Skin epidermis (tissue), 12 donors: ENCODE results near the gene ENO1.

Experiments used
- H3K27ac ChIP-seq, 21 experiments: fragments of 200-600 bp; sonication (generic) in 11 of 21; one replicate each; pipeline ENCODE4 v1.5.0; 2020; ENCODE audit warnings: mild to moderate bottlenecking in 3 of 21, inconsistent platforms in 2 of 21, moderate library complexity in 2 of 21
- H3K4me3 ChIP-seq, 7 experiments: fragments of 200-600 bp; sonication (generic) in 2 of 7; one replicate each; pipeline ENCODE4 v1.5.0; 2020; ENCODE audit warnings: inconsistent platforms in 2 of 7, mild to moderate bottlenecking in 2 of 7, moderate library complexity in 1 of 7

The ENO1 gene

DNA sequence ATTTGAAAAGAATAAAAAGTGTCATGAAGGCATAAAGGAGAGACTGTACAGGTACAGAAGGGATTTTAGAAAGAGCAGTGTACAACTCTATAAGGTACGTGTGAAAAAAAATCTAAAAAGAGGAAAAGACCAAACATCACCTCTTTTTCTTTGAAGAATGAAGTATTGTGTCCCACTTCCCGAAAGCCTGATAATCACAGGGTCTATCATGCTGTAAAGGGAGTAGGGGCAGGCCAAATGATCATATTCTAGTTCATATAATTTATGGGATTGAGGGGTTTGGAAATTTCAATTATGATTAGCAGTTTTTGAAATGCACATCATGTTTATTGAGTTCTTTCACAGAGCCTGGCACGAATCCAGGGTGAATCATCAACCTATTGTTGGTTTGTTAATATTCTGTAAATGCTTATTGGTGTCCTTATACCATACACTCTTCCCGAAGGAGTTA is 60.1 kb downstream of the ENO1 start:
- Histone ChIP-seq H3K27ac (peak overlapping the region in 20 of 21 experiments; percentile 71 to 98 (median 94)), H3K4me3 (peak overlapping the region; percentile 65 to 91 (median 85))

DNA sequence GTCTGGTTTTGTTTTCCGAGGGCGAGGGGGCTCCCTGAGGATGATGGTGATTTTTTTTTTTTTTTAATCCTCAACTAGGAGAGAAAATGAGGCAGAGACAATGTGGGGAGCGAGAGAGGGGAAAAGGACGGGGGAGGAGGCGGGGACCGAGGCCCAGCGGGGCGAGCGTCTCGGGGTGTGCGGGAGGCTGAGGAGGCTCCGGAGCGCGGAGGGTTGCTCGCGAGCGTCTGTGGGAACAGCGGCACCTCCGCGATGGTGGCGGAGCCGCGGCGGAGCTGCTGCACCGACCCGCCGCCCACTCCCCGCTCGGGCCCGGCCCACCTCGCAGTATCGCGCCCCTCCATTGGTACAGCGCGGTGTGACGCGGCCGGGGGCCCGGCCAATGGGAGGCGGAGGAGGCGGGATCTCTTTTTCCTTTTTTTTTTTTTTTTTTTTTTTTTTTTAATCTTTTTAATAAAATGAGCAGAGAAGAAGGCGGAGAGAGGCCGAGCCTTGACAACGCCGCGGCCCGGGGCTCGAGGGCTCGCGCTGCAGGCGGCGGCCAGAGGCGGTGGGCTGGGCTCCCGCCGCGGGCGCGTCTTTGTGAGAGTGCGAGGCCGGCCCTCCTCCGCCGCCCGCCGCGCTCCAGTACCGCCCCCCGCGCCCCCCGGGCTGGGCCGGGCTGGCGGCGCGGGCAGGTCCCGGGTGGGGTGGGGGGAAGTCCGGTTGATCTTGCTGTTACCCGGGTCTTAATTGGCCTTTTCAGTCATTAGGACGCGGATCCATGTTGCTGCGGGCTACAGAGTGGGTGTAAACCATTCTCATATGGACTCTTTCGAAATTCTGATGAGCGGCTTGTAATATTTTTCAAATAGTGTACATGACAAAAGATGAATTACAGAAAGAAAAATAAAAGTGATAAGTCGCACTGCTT is 60.8 kb downstream of the ENO1 start, which contains the start of gene RERE:
TSS of gene RERE (minus strand) at position 229 of the 913 bp plus-strand sequence.
- peak within 1 kb of the TSS; percentile 78 to 98 (median 93) for H3K27ac ChIP-seq
- H3K4me3 ChIP-seq, result peak within 1 kb of the TSS; percentile 65 to 91 (median 85)

DNA sequence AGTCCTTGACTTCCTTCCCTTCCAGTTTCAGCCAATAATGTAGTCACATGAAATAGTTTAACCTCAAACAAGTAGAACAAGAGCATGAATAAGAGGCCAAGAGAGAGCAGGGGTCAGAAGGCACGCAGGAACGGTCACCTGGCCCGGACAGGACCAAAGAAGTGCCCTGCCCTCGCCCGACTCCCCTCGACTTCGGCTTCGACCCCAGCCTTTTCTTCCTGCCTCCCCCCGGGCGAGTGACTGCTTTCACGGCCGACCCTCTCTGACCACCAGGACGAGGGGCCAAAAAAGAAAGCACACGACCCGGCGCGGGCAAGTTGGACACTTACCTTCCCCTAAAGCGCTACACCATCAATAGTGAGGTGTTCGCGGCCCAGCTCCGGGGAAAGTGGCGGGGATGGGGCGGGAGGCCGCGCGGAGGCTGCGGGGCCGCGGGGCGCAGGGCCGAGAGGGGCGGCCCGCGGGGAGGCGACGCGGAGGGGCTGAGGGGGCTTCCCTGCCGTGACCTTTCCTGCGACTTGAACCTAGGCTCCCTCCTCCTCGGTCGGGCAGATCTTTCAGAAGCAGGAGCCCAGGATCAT is 61.6 kb downstream of the ENO1 start:
- peak overlapping the region; percentile 65 to 91 (median 85) for H3K4me3 ChIP-seq
- peak overlapping the region; percentile 60 to 98 (median 93) for H3K27ac ChIP-seq

DNA sequence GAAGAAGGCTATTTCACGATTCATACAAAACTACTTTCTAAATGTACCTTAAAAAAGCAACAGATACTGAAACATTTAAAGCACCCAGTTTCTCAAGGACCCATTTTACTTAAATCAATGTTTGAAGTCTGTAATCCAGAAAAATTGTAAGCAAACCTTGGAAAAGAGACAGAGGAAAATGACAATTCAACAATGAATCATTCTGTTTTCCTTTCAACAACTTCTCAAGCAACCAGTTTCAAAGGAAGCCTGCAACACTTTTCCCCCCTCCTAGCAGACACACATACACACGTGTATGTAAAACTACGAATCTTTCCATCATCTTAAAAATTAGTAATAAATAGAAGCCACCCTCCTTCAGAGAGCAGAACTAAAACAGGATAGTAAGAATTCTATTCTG is 62.2 kb downstream of the ENO1 start:
- Histone ChIP-seq H3K27ac (peak overlapping the region in 17 of 21 experiments; percentile 89 to 96 (median 94)), H3K4me3 (peak overlapping the region in 6 of 7 experiments; percentile 65 to 91 (median 82))

DNA sequence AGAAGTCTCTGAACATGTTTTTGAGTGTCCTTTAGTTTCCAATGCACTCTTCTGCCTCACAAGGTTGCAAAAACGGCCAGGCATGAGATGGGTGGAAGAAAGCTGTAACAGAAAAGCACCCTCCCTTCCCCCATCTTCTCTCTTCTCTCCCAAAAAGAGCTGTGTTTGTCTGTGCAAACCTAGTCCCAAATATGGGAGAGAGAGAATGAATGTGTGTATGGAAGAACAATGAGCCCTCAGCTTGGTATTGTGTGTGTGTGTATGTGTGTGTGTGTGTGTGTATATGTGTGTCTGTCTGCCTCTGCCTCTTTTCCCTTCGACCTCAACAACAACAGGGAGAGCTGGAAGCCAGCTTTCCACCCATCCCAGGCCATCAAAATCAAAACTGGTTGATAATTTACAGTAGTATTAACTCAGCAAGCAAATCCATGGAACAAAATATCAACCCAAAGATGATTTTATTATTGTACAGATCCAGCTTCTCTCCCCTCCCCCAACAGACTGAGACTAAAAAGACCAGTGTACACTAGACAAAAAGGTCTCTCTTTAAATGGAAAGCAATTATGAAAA is 62.8 kb downstream of the ENO1 start:
- H3K27ac ChIP-seq, result peak overlapping the region in 13 of 21 experiments; percentile 35 to 96 (median 92)

DNA sequence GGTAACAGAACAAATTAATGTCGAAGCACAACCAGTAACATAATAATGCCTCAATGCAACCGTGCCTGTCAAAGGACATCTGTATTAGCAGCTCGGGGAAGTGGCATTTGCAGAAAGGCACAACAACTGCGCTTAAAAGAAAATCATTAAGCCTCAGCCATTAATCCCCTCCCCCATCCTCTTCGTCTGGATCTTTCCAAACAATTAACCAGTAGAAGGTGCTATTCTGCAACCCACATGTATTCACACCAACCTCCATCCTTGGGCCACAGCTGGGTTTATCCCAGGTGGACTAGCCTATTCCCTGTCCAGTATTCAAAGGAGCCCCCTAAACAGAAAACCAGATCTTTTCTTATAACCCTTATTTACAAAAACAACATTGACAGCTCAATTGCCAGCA is 63.6 kb downstream of the ENO1 start:
- Histone ChIP-seq H3K27ac (peak overlapping the region in 1 of 21 experiments; percentile 38), H3K4me3 (no peak overlapping the region)

More for the DNA sequence above, 62.8 kb downstream of the ENO1 start:
- H3K4me3 ChIP-seq, result peak overlapping the region in 1 of 7 experiments; percentile 91

DNA sequence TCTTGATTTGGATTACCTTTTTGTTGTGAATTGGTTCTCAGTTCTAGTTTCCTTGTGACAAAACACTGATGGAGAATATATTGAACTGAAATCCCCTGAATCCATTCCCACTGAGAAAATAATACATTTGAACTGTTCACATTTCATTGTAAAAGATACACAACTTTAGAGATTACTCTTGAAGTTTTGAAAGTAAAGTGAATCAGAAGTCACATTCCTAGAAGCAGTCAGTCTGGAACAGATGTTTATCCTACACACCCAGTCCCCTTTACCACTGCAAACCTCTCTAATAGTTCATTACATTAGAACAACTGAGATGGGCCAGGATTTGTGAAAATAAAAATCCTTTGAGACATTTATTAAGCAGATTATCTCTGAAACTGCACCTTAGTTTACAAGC is 64.5 kb downstream of the ENO1 start:
- Histone ChIP-seq H3K27ac (peak overlapping the region in 1 of 21 experiments; percentile 22), H3K4me3 (no peak overlapping the region)

DNA sequence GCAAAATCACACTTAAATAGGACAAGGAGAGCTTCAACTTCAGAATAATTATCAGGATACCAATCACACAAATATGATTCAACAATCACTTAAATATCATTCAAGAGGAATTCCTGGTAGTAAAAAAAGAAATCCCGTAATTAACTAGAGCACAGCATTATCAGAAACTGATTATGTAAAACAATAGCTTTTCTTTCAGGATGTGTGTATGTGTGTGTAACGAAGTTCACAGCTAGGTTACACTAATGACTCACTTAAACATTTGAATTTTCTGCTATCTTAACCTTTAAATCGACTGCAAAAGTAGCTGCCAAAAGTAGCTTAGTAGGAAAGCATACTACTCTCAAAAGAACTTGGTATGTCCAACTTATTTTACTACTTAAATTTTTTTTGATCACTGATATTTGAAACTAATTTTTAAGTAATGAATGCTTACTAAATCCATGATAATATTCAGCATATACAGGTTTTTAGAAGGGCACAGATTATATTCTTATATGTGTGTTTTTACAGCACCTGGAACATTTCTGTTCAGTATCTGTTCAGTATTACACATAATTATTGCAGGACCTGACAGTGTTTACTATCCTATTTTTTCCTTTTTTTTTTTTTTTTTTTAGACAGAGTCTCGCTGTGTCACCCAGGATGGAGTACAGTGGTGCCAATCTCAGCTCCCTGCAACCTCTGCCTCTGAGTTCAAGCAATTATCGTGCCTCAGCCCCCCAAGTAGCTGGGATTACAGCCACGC is 65.3 kb downstream of the ENO1 start:
- Histone ChIP-seq H3K4me3 (no peak overlapping the region), H3K27ac (no peak overlapping the region)

DNA sequence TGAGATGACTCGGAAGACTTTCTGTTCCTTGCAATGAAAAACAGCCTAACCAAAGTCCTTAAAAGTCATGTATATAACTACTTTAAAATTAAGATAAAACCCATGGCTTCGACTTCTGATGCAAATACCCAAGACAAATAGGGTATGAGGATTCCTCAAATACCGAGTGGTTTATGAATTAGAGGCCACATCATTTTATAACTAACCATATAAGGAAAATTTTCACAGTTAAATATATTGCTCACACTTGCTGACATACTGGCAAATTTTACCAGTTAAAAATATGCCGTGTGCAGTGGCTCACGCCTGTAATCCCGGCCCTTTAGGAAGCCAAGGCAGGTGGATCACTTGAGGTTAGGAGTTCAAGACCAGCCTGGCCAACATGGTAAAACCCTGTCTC is 66.4 kb downstream of the ENO1 start:
- Histone ChIP-seq H3K27ac (no peak overlapping the region), H3K4me3 (no peak overlapping the region)
